ENCODE measurements around the gene PFN3. TPM values are rescaled to one million over a fixed set of nuclear protein-coding genes. Genes with fewer than 3 reads are reported as not detected.

PFN3 gene
- total and polyA plus RNA-seq, 8 donors, result not detected

- H3K36me3 ChIP-seq, result no peaks in the 10 kb centered on the region
- H3K4me3 ChIP-seq, result peak within 1 kb of the TSS; percentile 37 to 61 (median 52)
- intact Hi-C loops (cut with DNase I; ENCODE audit: low total_unique reads), result no loop called here
- TF ChIP-seq POLR2AphosphoS5 (IDR thresholded peaks at IDR 0.05) (no peak), EP300 (IDR thresholded peaks at IDR 0.05) (no peak), POLR2A (IDR thresholded peaks at IDR 0.05) (no peak)
- TF ChIP-seq, protein P1, sequence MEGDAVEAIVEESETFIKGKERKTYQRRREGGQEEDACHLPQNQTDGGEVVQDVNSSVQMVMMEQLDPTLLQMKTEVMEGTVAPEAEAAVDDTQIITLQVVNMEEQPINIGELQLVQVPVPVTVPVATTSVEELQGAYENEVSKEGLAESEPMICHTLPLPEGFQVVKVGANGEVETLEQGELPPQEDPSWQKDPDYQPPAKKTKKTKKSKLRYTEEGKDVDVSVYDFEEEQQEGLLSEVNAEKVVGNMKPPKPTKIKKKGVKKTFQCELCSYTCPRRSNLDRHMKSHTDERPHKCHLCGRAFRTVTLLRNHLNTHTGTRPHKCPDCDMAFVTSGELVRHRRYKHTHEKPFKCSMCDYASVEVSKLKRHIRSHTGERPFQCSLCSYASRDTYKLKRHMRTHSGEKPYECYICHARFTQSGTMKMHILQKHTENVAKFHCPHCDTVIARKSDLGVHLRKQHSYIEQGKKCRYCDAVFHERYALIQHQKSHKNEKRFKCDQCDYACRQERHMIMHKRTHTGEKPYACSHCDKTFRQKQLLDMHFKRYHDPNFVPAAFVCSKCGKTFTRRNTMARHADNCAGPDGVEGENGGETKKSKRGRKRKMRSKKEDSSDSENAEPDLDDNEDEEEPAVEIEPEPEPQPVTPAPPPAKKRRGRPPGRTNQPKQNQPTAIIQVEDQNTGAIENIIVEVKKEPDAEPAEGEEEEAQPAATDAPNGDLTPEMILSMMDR (IDR thresholded peaks at IDR 0.05), result no peak
- H3K27ac ChIP-seq, result peak within 1 kb of the TSS; percentile 42 to 83 (median 63)
- H3K27me3 ChIP-seq, result no peaks in the 10 kb centered on the region
- WGBS, 5 donors, result 14 to 25% (median 22%) methylated on average over 22 to 37 of the region's 37 CpGs
- H3K9me3 ChIP-seq, result no peaks in the 10 kb centered on the region
- DNase-seq, result peak; percentile 45 to 83
- peaks cover 6 to 68% (median 38%) of the 10 kb centered on the region in 4 donors for H3K4me1 ChIP-seq
These were observed 42.8 kb downstream of the PFN3 start, which contains the start of gene RGS14 for GRCh38 chr5:177357459-177358351. Gene RGS14, plus strand, starts transcription at chr5:177357924. Its CDS starts 101 bp downstream, at chr5:177358025.

GRCh38 chr5:177357146-177357458, 43.4 kb downstream of the PFN3 start:
- TF ChIP-seq EP300 (IDR thresholded peaks at IDR 0.05) (no peak), POLR2A (IDR thresholded peaks at IDR 0.05) (no peak), POLR2AphosphoS5 (IDR thresholded peaks at IDR 0.05) (no peak)
- TF ChIP-seq, protein P1 (IDR thresholded peaks at IDR 0.05), result no peak
- no peak for DNase-seq
- Histone ChIP-seq H3K27me3 (no peaks in the 10 kb centered on the region), H3K36me3 (no peaks in the 10 kb centered on the region), H3K27ac (peak overlapping the region in 3 of 5 donors; percentile 44 to 83 (median 80)), H3K4me3 (peak overlapping the region in 1 of 4 donors; percentile 61), H3K9me3 (no peaks in the 10 kb centered on the region), H3K4me1 (peaks cover 3 to 68% (median 34%) of the 10 kb centered on the region in 4 donors)
- intact Hi-C loops (cut with DNase I; ENCODE audit: low total_unique reads), result no loop called here
- 75 to 87% (median 80%) methylated on average over 5 of the region's 5 CpGs for WGBS, 5 donors

- TF ChIP-seq POLR2A (IDR thresholded peaks at IDR 0.05), result no peak
- TF ChIP-seq, protein P1 (IDR thresholded peaks at IDR 0.05), result no peak
- WGBS, 5 donors, result 61 to 72% (median 69%) methylated on average over 3 of the region's 3 CpGs
- intact Hi-C loops (cut with DNase I; ENCODE audit: low total_unique reads), result no loop called here
- no peak overlapping the region for H3K4me3 ChIP-seq
- no peaks in the 10 kb centered on the region for H3K27me3 ChIP-seq
- no peaks in the 10 kb centered on the region for H3K9me3 ChIP-seq
- no peaks in the 10 kb centered on the region for H3K36me3 ChIP-seq
- peaks cover 4 to 68% (median 31%) of the 10 kb centered on the region in 4 donors for H3K4me1 ChIP-seq
- no peak for DNase-seq
- H3K27ac ChIP-seq, result no peak overlapping the region
These were observed 43.7 kb downstream of the PFN3 start for GRCh38 chr5:177356746-177357145.

- DNase-seq, result no peak
- TF ChIP-seq POLR2A (IDR thresholded peaks at IDR 0.05), result no peak
- TF ChIP-seq, protein P1 (IDR thresholded peaks at IDR 0.05), result no peak
- TF ChIP-seq POLR2AphosphoS5 (IDR thresholded peaks at IDR 0.05), result no peak
- TF ChIP-seq EP300 (IDR thresholded peaks at IDR 0.05), result no peak
- Histone ChIP-seq H3K4me3 (no peak overlapping the region), H3K4me1 (peaks cover 6 to 62% (median 34%) of the 10 kb centered on the region in 4 donors), H3K9me3 (no peaks in the 10 kb centered on the region), H3K27me3 (no peaks in the 10 kb centered on the region), H3K27ac (no peak overlapping the region), H3K36me3 (no peaks in the 10 kb centered on the region)
- WGBS, 5 donors, result 4 to 37% (median 30%) methylated on average over 1 of the region's 1 CpG
- intact Hi-C loops (cut with DNase I; ENCODE audit: low total_unique reads), result no loop called here
These were observed 44.6 kb downstream of the PFN3 start for GRCh38 chr5:177355868-177356168.

All from stomach (tissue), 9 donors.